Trophoblast cell (in vitro differentiated cells and primary cell): ENCODE data around the gene COL23A1.

Experiments used
- DNase-seq, 2 donors: peaks; one replicate each; pipeline ENCODE4 v3.0.0-alpha.2; 2016
- H2AFZ ChIP-seq: 2 replicates; pipeline ENCODE4 v1.6.1; 2013; ENCODE audit warnings: low read length, moderate library complexity, mild to moderate bottlenecking; ENCODE audit not compliant: insufficient read depth, poor library complexity
- H2AK5ac ChIP-seq: 2 replicates; pipeline ENCODE4 v1.6.1; 2013; ENCODE audit warnings: mild to moderate bottlenecking, low read length
- H2BK120ac ChIP-seq: 2 replicates; pipeline ENCODE4 v1.6.1; 2013; ENCODE audit warnings: low read length, mild to moderate bottlenecking, moderate library complexity; ENCODE audit not compliant: insufficient read depth, poor library complexity
- H2BK12ac ChIP-seq: 2 replicates; pipeline ENCODE4 v1.6.1; 2013; ENCODE audit warnings: mild to moderate bottlenecking, low read length, moderate library complexity
- H2BK5ac ChIP-seq: 2 replicates; pipeline ENCODE4 v1.6.1; 2013; ENCODE audit warnings: low read length, low read depth, moderate library complexity, mild to moderate bottlenecking; ENCODE audit not compliant: poor library complexity
- H3K14ac ChIP-seq: 2 replicates; pipeline ENCODE4 v1.6.1; 2013; ENCODE audit warnings: mild to moderate bottlenecking, low read length
- H3K18ac ChIP-seq: 2 replicates; pipeline ENCODE4 v1.6.1; 2013; ENCODE audit warnings: mild to moderate bottlenecking, low read length
- H3K23ac ChIP-seq: 2 replicates; pipeline ENCODE4 v1.6.1; 2013; ENCODE audit warnings: low read length
- H3K27ac ChIP-seq: 2 replicates; pipeline ENCODE4 v1.5.1; 2013; ENCODE audit warnings: low read depth, mild to moderate bottlenecking, inconsistent platforms, low read length, moderate library complexity
- H3K27me3 ChIP-seq: 2 replicates; pipeline ENCODE4 v1.6.1; 2013; ENCODE audit warnings: inconsistent platforms, mild to moderate bottlenecking, low read length, moderate library complexity; ENCODE audit not compliant: insufficient read depth
- H3K36me3 ChIP-seq, 2 experiments: 1 replicate in 1 of 2; 2 replicates in 1 of 2; pipeline ENCODE4 v1.6.1; 2013; ENCODE audit warnings: low read length in 2 of 2, mild to moderate bottlenecking in 2 of 2, moderate library complexity in 1 of 2; ENCODE audit not compliant: insufficient read depth in 2 of 2, control insufficient read depth in 1 of 2
- H3K4ac ChIP-seq: 2 replicates; pipeline ENCODE4 v1.6.1; 2013; ENCODE audit warnings: low read depth, mild to moderate bottlenecking, low read length, moderate library complexity
- H3K4me1 ChIP-seq, 2 experiments: 1 replicate in 1 of 2; 2 replicates in 1 of 2; pipeline ENCODE4 v1.6.1; 2013; ENCODE audit warnings: low read length in 2 of 2, mild to moderate bottlenecking in 2 of 2, moderate library complexity in 1 of 2; ENCODE audit not compliant: insufficient read depth in 2 of 2, control insufficient read depth in 1 of 2
- H3K4me2 ChIP-seq: 2 replicates; pipeline ENCODE4 v1.6.1; 2013; ENCODE audit warnings: inconsistent platforms, mild to moderate bottlenecking, low read length, moderate library complexity
- H3K4me3 ChIP-seq: 2 replicates; pipeline ENCODE4 v1.5.1; 2013; ENCODE audit warnings: mild to moderate bottlenecking, low read depth, low read length, inconsistent platforms
- H3K79me1 ChIP-seq: one replicate; pipeline ENCODE4 v1.6.1; 2013; ENCODE audit warnings: low read length
- H3K79me2 ChIP-seq: 2 replicates; pipeline ENCODE4 v1.6.1; 2013; ENCODE audit warnings: low read length, mild to moderate bottlenecking; ENCODE audit not compliant: control insufficient read depth, insufficient read depth, poor library complexity
- H3K9ac ChIP-seq: 2 replicates; pipeline ENCODE4 v1.6.1; 2013; ENCODE audit warnings: mild to moderate bottlenecking, low read length
- H3K9me3 ChIP-seq: 2 replicates; pipeline ENCODE4 v1.6.1; 2013; ENCODE audit warnings: low read depth, mild to moderate bottlenecking, control low read depth, inconsistent platforms, low read length; ENCODE audit not compliant: insufficient read depth
- H4K12ac ChIP-seq: 2 replicates; pipeline ENCODE4 v1.6.1; 2013; ENCODE audit warnings: low read depth, mild to moderate bottlenecking, low read length, moderate library complexity
- H4K8ac ChIP-seq: 2 replicates; pipeline ENCODE4 v1.6.1; 2013; ENCODE audit warnings: low read depth, mild to moderate bottlenecking, low read length, moderate library complexity
- H4K91ac ChIP-seq: one replicate; pipeline ENCODE4 v1.6.1; 2013; ENCODE audit warnings: low read depth, mild to moderate bottlenecking, low read length, moderate library complexity
- WGBS: extraction: QIAGEN DNeasy Blood & Tissue Kit; methylation state at CpG from one replicate; pipeline ENCODE4 v1.1.7; 2013; ENCODE audit warnings: missing lambda C conversion rate; ENCODE audit not compliant: insufficient read length, insufficient coverage; ENCODE audit errors: extremely low coverage; 5-methylcytosine and 5-hydroxymethylcytosine counted together

COL23A1 gene

DNA sequence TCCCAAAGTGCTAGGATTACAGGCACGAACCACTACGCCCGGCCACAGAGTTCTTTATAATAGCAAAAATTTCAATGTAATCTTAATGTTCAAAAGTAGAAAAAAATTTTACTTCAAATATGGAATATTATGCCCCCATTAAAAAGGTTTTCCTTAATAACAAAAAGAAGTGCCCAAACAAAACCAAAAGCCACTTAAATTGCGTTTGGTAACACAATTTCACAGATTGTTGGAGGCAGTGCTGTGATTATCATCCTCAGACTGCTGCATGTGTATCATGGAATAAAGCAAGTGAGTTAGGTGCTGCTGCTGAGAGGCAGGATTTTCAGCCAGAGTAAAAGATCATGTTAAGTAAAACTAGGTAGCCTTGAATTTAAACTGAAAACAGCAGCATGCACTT is 132.7 kb downstream of the COL23A1 start:
- H3K36me3 ChIP-seq = no peaks in the 10 kb centered on the region
- H3K9ac ChIP-seq = no peak overlapping the region
- H3K4me3 ChIP-seq = no peak overlapping the region
- H3K23ac ChIP-seq = no peak overlapping the region
- H3K9me3 ChIP-seq = peaks cover 2% of the 10 kb centered on the region
- no peaks in the 10 kb centered on the region for H3K27me3 ChIP-seq
- H3K4me1 ChIP-seq = peaks cover 2 to 6% of the 10 kb centered on the region in 2 experiments
- DNase-seq = no peak
- H2BK12ac ChIP-seq = no peak overlapping the region
- H4K91ac ChIP-seq = no peak overlapping the region
- no peak overlapping the region for H3K18ac ChIP-seq
- H4K8ac ChIP-seq = no peak overlapping the region
- no peaks in the 10 kb centered on the region for H3K79me2 ChIP-seq
- whole genome bisulfite sequencing = no CpG with 5 or more reads among the region's 4 CpGs
- H3K14ac ChIP-seq = no peak overlapping the region
- H2AFZ ChIP-seq = no peak overlapping the region
- H4K12ac ChIP-seq = no peak overlapping the region
- H3K4me2 ChIP-seq = no peak overlapping the region
- H2BK5ac ChIP-seq = no peak overlapping the region
- no peaks in the 10 kb centered on the region for H3K79me1 ChIP-seq
- H3K27ac ChIP-seq = no peak overlapping the region
- H2BK120ac ChIP-seq = no peak overlapping the region
- no peak overlapping the region for H3K4ac ChIP-seq
- H2AK5ac ChIP-seq = no peak overlapping the region

DNA sequence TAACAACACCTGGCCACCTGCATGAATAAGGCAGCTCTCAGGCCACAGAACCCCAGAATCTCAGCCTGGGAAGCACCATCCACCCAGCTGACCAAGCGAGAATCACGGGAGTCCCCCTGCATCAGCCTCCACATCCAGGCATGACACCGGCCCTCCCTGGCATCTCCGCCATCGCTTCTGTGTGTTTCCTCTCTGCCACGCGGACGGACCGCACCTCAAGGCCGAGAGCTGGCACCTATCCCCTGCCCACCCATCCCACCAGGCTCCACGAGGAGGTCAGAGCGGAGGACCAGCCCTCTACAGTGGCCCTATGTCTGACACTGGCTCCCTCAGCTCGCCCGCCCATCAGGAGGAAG is 134.7 kb downstream of the COL23A1 start:
- Histone ChIP-seq H2BK5ac (no peak overlapping the region), H3K79me2 (no peaks in the 10 kb centered on the region), H3K9ac (no peak overlapping the region), H3K4me3 (no peak overlapping the region), H3K4me2 (no peak overlapping the region), H2AFZ (no peak overlapping the region), H3K27me3 (no peaks in the 10 kb centered on the region), H3K4me1 (peaks cover 2 to 6% of the 10 kb centered on the region in 2 experiments), H2AK5ac (peak overlapping the region; percentile 81), H4K8ac (no peak overlapping the region), H3K9me3 (peaks cover 2% of the 10 kb centered on the region), H2BK12ac (no peak overlapping the region), H3K4ac (no peak overlapping the region), H4K91ac (no peak overlapping the region), H2BK120ac (no peak overlapping the region), H3K79me1 (no peaks in the 10 kb centered on the region), H3K14ac (peak overlapping the region; percentile 48), H4K12ac (no peak overlapping the region), H3K36me3 (no peaks in the 10 kb centered on the region), H3K18ac (no peak overlapping the region), H3K23ac (no peak overlapping the region), H3K27ac (no peak overlapping the region)
- no peak for DNase-seq
- whole genome bisulfite sequencing = no CpG with 5 or more reads among the region's 14 CpGs

DNA sequence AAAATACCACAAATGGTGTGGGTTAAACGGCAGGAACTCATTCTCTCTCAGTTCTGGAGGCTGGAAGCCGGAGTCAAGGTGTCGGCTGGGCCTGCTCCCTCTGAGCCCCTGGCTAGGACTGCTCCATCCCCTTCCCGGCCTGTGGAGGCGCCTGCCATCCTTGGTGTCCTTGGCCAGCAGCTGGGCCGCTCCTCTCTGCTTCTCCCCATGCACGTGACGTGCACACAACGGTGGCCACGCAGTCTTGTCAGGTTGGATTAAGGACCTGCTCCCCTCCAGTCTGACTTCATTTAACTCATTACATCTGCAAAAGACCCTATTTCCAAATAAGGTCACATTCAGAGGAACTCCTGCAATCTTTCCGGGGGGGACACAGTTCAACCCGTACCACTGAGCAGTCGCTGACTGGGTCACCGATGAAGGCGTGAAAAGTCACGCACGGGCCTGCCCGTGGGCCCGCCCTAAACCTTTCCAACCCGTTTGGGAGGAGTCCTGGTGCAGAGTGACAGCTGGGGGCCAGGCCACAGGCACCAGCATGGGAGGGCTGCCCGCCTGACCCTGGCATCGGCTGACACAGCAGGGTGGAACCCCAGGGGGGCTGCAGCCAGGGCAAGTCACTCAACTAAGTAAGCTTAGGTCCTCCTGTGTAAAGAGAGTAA is 135.2 kb downstream of the COL23A1 start:
- Histone ChIP-seq H3K4me1 (peaks cover 2 to 6% of the 10 kb centered on the region in 2 experiments), H3K27me3 (no peaks in the 10 kb centered on the region), H3K14ac (no peak overlapping the region), H3K23ac (no peak overlapping the region), H3K4me3 (no peak overlapping the region), H3K9me3 (peaks cover 2% of the 10 kb centered on the region), H3K79me1 (no peaks in the 10 kb centered on the region), H2BK12ac (no peak overlapping the region), H2BK5ac (no peak overlapping the region), H3K27ac (no peak overlapping the region), H3K36me3 (no peaks in the 10 kb centered on the region), H3K4me2 (no peak overlapping the region), H3K18ac (no peak overlapping the region), H2AFZ (no peak overlapping the region), H4K12ac (no peak overlapping the region), H3K9ac (no peak overlapping the region), H3K4ac (no peak overlapping the region), H4K8ac (no peak overlapping the region), H2BK120ac (no peak overlapping the region), H3K79me2 (no peaks in the 10 kb centered on the region), H4K91ac (no peak overlapping the region), H2AK5ac (no peak overlapping the region)
- no peak for DNase-seq
- no CpG with 5 or more reads among the region's 22 CpGs for WGBS

DNA sequence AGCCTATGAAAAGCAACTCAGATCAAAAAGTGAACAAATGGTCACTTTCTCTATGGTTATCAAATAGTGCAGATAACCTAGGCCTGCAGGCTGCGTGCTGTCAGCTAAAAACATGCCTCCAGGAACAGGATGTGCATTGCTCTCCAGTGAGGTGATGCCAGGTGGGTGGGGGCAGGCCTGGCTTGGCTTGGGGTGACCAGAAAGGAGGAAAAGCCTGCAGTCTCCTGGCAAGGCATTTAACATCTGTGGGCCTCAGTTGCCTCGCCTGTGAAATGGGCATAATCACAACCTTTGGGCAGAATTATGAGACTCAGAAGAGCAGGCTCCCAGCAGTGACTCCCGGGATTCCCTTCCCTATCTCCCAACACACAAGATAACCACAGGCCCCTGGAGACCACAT is 135.9 kb downstream of the COL23A1 start:
- no peak overlapping the region for H4K12ac ChIP-seq
- H2AFZ ChIP-seq = no peak overlapping the region
- no peak overlapping the region for H3K23ac ChIP-seq
- H3K27ac ChIP-seq = no peak overlapping the region
- H3K79me1 ChIP-seq = no peaks in the 10 kb centered on the region
- no peak overlapping the region for H2AK5ac ChIP-seq
- no peaks in the 10 kb centered on the region for H3K27me3 ChIP-seq
- no peak overlapping the region for H3K18ac ChIP-seq
- no peak overlapping the region for H4K91ac ChIP-seq
- no peak for DNase-seq
- no peaks in the 10 kb centered on the region for H3K36me3 ChIP-seq
- no peaks in the 10 kb centered on the region for H3K79me2 ChIP-seq
- no peak overlapping the region for H2BK5ac ChIP-seq
- no peak overlapping the region for H3K9ac ChIP-seq
- peaks cover 2 to 6% of the 10 kb centered on the region in 2 experiments for H3K4me1 ChIP-seq
- WGBS = no CpG with 5 or more reads among the region's 3 CpGs
- no peak overlapping the region for H2BK12ac ChIP-seq
- H3K4ac ChIP-seq = no peak overlapping the region
- no peak overlapping the region for H3K14ac ChIP-seq
- no peak overlapping the region for H3K4me2 ChIP-seq
- H3K4me3 ChIP-seq = no peak overlapping the region
- H3K9me3 ChIP-seq = peaks cover 2% of the 10 kb centered on the region
- H2BK120ac ChIP-seq = no peak overlapping the region
- no peak overlapping the region for H4K8ac ChIP-seq
